Coronary artery (tissue), 2 donors: Measurements from ENCODE around the gene NPAS3.

Source experiments
- DNase-seq: peaks from one replicate; pipeline ENCODE4 v3.0.0-alpha.2; 2017; ENCODE audit warnings: low spot score
- H3K27ac ChIP-seq, 2 donors: fragments of 200-600 bp; sonication (generic); one replicate each; pipeline ENCODE4 v1.5.1; 2016 to 2019
- H3K4me3 ChIP-seq: fragments of 200-600 bp; sonication (generic); 2 replicates; pipeline ENCODE4 v1.5.1; 2016; ENCODE audit warnings: mild to moderate bottlenecking, moderate library complexity
- TF ChIP-seq, protein P1 (sequence below): fragments of 200-600 bp; sonication (generic); IDR thresholded peaks from one replicate; pipeline ENCODE4 v1.5.1; 2019; ENCODE audit warnings: antibody characterized with exemption

NPAS3 gene

DNA sequence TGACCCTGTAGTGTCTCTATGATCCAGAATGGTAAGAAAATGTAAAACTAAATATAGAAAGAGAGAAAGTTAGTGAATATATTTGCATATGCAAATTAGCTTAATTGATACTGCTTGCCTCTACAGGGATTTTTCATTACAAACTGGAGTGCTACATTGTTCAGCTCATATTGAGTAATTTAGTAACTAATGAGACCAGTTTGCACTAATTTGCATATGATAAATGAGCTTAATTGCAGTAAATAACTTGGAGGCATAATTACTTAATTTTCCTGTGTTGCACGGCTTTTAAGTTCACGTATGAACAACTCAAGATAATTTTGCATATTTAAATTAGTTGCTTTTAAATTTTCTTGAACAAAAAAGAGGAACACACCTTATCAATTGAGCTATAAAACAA lies 436.5 kb downstream of the NPAS3 start:
- no peak overlapping the region for H3K4me3 ChIP-seq

DNA sequence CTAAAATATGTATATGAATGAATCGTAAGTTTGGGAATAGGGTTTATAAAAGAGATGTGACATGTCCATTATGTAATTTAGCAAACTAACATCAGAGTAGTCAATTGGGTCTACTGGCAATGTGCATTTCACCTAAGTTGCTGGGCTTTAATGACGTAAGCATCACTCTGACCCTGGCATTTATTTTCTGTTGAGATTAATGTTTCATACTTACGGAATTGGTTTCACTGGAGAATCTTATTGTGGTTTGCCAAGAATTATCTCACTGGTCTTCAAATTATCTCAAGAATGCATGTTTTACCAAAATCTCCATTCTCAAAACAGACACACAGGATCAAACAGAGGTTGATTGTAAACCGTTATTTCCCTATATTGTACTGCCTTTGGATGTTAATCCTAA lies 437.1 kb downstream of the NPAS3 start:
- no peak overlapping the region for H3K27ac ChIP-seq
- no peak for DNase-seq
- TF ChIP-seq, protein P1, sequence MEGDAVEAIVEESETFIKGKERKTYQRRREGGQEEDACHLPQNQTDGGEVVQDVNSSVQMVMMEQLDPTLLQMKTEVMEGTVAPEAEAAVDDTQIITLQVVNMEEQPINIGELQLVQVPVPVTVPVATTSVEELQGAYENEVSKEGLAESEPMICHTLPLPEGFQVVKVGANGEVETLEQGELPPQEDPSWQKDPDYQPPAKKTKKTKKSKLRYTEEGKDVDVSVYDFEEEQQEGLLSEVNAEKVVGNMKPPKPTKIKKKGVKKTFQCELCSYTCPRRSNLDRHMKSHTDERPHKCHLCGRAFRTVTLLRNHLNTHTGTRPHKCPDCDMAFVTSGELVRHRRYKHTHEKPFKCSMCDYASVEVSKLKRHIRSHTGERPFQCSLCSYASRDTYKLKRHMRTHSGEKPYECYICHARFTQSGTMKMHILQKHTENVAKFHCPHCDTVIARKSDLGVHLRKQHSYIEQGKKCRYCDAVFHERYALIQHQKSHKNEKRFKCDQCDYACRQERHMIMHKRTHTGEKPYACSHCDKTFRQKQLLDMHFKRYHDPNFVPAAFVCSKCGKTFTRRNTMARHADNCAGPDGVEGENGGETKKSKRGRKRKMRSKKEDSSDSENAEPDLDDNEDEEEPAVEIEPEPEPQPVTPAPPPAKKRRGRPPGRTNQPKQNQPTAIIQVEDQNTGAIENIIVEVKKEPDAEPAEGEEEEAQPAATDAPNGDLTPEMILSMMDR = no peak
- no peak overlapping the region for H3K4me3 ChIP-seq

More for the DNA sequence above, 436.5 kb downstream of the NPAS3 start:
- TF ChIP-seq, protein P1 = no peak
- DNase-seq = no peak
- no peak overlapping the region for H3K27ac ChIP-seq

DNA sequence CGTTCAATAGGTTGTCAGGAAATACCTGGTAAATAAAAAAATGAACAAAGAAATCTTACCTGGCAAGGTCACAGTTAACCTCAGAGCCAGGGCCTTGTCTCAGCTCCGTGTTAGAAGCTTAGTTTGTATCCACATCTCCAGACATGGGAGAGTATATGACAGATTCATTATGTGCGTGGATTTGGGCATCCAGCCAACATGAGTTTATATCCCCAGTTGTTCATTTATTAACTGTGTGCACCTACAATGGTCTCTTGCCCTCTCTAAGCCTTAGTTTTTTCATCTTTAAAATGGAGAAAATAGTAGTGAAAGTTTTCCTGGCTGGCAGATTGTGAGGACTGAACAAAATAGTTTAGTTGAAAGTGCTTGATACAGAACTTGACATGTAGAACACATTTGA lies 437.8 kb downstream of the NPAS3 start:
- no peak for DNase-seq
- TF ChIP-seq, protein P1 = no peak
- no peak overlapping the region for H3K4me3 ChIP-seq
- no peak overlapping the region for H3K27ac ChIP-seq

DNA sequence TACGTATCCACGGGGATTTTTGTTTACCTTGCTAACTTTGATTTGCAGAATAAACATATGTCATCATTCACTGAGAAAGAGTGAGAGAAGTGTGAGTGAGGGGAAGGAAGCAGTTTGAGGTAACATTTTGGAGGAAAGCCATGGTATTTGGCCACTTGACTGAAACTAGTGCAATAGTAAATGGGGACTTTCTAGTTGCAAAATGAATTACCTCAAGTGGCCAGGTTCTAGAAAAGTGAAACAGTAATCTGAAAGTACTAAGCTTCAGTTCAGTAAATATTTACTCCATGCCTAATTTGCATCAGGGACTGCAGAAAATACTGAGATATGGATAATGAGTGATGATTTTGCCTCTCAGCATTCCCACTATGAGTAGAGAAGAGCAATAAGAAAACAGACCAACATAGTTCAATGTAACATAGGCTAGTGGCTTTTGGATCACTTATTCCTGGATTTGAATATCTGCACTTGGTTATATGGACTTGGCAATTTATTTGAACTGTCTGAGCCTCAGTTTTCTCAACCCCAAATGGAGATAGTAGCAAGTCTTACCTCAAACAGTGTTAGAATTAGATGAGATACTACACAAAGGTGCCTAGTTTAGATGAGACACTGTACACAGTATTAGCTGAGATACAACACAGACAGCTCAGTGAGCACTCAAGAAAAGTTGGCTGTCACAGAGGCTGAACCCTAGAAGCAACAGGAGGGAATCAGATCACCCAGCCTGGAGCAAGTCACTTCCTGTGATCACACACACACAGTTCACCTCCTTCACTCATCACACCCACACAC lies 439.1 kb downstream of the NPAS3 start:
- H3K4me3 ChIP-seq = no peak overlapping the region
- DNase-seq = no peak
- TF ChIP-seq, protein P1 = no peak
- H3K27ac ChIP-seq = no peak overlapping the region

DNA sequence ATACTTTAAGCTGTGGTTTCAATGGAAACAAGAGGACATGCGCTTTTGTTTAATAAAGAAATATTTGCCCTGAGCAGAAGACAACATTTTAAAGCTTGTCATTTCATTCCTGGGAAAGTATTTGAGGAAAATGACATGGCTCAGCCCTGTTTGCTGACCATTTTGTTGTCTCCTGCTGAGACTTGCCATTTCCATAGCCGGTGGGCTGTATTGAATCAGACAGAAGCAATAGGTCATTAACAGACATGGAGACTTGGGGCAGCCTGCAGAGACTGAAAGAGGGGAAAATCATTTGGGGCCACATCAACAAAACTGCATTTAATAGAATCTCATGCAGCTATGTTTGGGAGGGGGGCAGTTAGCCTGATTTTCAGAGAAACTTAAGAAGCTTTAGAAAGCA lies 443.0 kb downstream of the NPAS3 start:
- TF ChIP-seq, protein P1 = no peak
- no peak overlapping the region for H3K27ac ChIP-seq
- H3K4me3 ChIP-seq = no peak overlapping the region
- DNase-seq = no peak

DNA sequence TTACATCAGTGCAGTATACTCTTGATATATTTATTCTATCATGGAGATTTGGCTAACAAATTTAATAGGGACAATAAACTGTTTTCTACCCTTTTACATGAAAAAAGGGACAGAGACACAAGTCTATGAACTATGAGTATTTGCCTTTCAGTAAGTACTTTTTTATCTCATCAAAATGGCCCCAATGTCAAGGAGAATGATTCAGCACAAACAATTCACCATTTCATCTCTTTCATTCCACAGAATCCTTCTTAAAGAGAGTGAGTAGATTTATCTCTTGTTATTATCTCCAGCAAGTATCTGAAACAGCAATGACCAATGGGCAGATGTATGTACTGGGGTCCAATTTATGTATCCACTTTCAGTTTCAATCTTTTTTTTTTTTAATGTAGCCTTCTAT lies 447.5 kb downstream of the NPAS3 start:
- H3K4me3 ChIP-seq = no peak overlapping the region
- no peak overlapping the region for H3K27ac ChIP-seq
- TF ChIP-seq, protein P1 = no peak
- DNase-seq = no peak

DNA sequence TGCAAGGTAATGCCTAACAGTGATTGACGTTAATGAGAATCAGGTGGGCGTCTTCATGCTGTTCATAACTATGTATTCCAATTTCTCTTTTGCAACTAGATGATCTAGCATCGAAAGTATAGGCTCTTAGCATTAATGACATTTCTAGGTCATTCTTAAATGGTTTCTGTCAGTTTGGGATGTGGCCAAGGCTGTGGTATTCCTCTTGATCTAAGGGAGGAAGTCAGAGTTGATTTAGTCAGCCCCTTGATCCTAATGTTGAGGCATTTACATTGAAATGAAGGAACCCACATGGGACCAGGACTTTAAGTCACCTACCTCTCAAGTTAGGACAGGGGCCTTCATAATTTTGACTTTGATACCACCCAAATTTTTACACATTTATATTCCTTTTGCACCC lies 448.1 kb downstream of the NPAS3 start:
- Histone ChIP-seq H3K27ac (no peak overlapping the region), H3K4me3 (no peak overlapping the region)
- TF ChIP-seq, protein P1 = no peak
- no peak for DNase-seq
